Measurements from ENCODE around the gene LRRC28. TPM values are rescaled to one million over a fixed set of nuclear protein-coding genes. Genes with fewer than 3 reads are reported as not detected.

Gene LRRC28
- total RNA-seq, result 22.9 TPM
- long read RNA-seq, full-length matches to known transcripts, result 16 of 25 reads
- long read RNA-seq, partial matches to known transcripts, result 3 of 25 reads
- long read RNA-seq, other reads (novel, unspliced or antisense), result 6 of 25 reads

GRCh38 chr15:99250857-99251841 lies at the start of gene LRRC28:
LRRC28 (plus strand) TSS chr15:99251481; CDS start chr15:99255958, 4,477 bp downstream.
- Histone ChIP-seq H3K4me3 (peak within 1 kb of the TSS; percentile 84), H3K36me3 (peaks cover 4% of the 10 kb centered on the region), H3K9me3 (replicated peaks) (no peaks in the 10 kb centered on the region), H3K4me1 (peaks cover 56% of the 10 kb centered on the region), H3K27me3 (ENCODE audit: low read depth) (no peaks in the 10 kb centered on the region), H3K27ac (replicated peaks) (peak within 1 kb of the TSS; percentile 95)
- intact Hi-C loops (cut with micrococcal nuclease), result no loop called here
- TF ChIP-seq, protein P1, sequence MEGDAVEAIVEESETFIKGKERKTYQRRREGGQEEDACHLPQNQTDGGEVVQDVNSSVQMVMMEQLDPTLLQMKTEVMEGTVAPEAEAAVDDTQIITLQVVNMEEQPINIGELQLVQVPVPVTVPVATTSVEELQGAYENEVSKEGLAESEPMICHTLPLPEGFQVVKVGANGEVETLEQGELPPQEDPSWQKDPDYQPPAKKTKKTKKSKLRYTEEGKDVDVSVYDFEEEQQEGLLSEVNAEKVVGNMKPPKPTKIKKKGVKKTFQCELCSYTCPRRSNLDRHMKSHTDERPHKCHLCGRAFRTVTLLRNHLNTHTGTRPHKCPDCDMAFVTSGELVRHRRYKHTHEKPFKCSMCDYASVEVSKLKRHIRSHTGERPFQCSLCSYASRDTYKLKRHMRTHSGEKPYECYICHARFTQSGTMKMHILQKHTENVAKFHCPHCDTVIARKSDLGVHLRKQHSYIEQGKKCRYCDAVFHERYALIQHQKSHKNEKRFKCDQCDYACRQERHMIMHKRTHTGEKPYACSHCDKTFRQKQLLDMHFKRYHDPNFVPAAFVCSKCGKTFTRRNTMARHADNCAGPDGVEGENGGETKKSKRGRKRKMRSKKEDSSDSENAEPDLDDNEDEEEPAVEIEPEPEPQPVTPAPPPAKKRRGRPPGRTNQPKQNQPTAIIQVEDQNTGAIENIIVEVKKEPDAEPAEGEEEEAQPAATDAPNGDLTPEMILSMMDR (IDR thresholded peaks at IDR 0.05; ENCODE audit: borderline replicate concordance), result no peak
- DNase-seq, result peak; percentile 98

- H3K27me3 ChIP-seq (ENCODE audit: low read depth), result no peaks in the 10 kb centered on the region
- no peak overlapping the region for H3K27ac ChIP-seq (replicated peaks)
- H3K4me3 ChIP-seq, result no peak overlapping the region
- no peak for DNase-seq
- intact Hi-C loops (cut with micrococcal nuclease), result no loop called here
- TF ChIP-seq, protein P1 (IDR thresholded peaks at IDR 0.05; ENCODE audit: borderline replicate concordance), result no peak
- H3K4me1 ChIP-seq, result no peaks in the 10 kb centered on the region
- H3K9me3 ChIP-seq (replicated peaks), result no peaks in the 10 kb centered on the region
- peaks cover 29% of the 10 kb centered on the region for H3K36me3 ChIP-seq
These were observed 49.1 kb upstream of the LRRC28 start for GRCh38 chr15:99202176-99202552.

- Histone ChIP-seq H3K9me3 (replicated peaks) (no peaks in the 10 kb centered on the region), H3K27me3 (ENCODE audit: low read depth) (no peaks in the 10 kb centered on the region), H3K4me3 (no peak overlapping the region), H3K4me1 (peaks cover 19% of the 10 kb centered on the region), H3K36me3 (no peaks in the 10 kb centered on the region), H3K27ac (replicated peaks) (no peak overlapping the region)
- no peak for DNase-seq
- intact Hi-C loops (cut with micrococcal nuclease), result no loop called here
- TF ChIP-seq, protein P1 (IDR thresholded peaks at IDR 0.05; ENCODE audit: borderline replicate concordance), result no peak
These were observed 43.6 kb upstream of the LRRC28 start for GRCh38 chr15:99207672-99208071.

DNA sequence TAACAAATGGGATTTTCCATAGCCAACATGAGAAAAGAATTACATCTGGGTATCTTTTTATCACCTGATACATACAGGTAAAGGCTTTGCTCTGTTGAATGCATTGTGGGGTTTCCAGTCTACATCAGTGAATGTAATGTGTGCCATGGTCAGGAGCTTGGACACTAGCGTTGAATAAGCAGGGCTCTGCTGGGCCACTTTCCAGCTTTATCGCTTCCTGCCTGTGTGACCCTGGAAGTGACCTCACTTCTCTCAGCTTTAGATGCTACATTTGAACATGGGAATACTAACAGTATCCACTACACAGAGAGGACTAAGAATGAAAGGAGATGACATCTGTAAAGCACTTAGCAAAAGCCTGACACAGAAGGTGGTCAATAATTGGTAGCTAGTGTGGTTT lies 42.0 kb upstream of the LRRC28 start:
- H3K4me1 ChIP-seq, result peaks cover 23% of the 10 kb centered on the region
- no peak for DNase-seq
- intact Hi-C loops (cut with micrococcal nuclease), result no loop called here
- H3K27ac ChIP-seq (replicated peaks), result no peak overlapping the region
- no peaks in the 10 kb centered on the region for H3K27me3 ChIP-seq (ENCODE audit: low read depth)
- H3K4me3 ChIP-seq, result no peak overlapping the region
- TF ChIP-seq, protein P1 (IDR thresholded peaks at IDR 0.05; ENCODE audit: borderline replicate concordance), result no peak
- no peaks in the 10 kb centered on the region for H3K9me3 ChIP-seq (replicated peaks)
- no peaks in the 10 kb centered on the region for H3K36me3 ChIP-seq

DNA sequence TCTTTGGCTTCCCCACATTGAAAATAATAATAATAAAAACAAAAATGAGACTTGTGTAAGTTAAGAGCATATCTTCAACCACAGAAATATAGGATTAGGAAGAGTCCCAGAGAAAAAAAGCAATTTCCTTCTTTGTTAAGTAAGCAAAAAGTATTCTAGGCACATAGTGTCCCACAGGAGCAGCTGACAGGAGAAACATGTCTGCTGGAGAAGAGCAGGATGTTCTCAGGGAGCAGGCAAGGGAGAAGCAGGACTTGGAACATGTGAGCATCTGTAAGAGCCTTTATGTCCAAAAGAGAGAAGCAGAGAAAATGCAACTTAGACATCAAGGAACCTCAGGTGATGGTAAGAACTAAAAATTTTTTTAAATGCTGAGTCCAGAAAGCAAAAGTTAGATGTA lies 40.9 kb upstream of the LRRC28 start:
- Histone ChIP-seq H3K4me1 (peaks cover 23% of the 10 kb centered on the region), H3K27ac (replicated peaks) (peak overlapping the region; percentile 27), H3K36me3 (peaks cover 6% of the 10 kb centered on the region), H3K9me3 (replicated peaks) (no peaks in the 10 kb centered on the region), H3K4me3 (no peak overlapping the region), H3K27me3 (ENCODE audit: low read depth) (no peaks in the 10 kb centered on the region)
- no peak for DNase-seq
- intact Hi-C loops (cut with micrococcal nuclease), result loop anchor here (5.0 kb wide), 1 partner anchor 38 kb away; no protein-coding TSS in a partner anchor
- TF ChIP-seq, protein P1 (IDR thresholded peaks at IDR 0.05; ENCODE audit: borderline replicate concordance), result no peak

Measured in left ventricle myocardium inferior (tissue), 1 donor.